Kidney (tissue), 14 donors: ENCODE measurements around the gene NAPA. TPM values are rescaled to one million over a fixed set of nuclear protein-coding genes. Genes with fewer than 3 reads are reported as not detected.
A peak's percentile ranks its signal among the peaks of the same experiment; 100 is the strongest.
"Not testable (repeated sequence)": the region's sequence is repeated elsewhere in the genome, so short reads cannot be mapped to it uniquely, and the experiment has no call there.

Source experiments
- DNase-seq, 5 donors: peaks; one replicate each; pipeline ENCODE4 v3.0.0-alpha.2; 2013 to 2020
- FAIRE-seq: peaks from 2 replicates; lab custom pipeline; 2012; peaks lifted over from hg19 to GRCh38; lab: Jason Lieb, UNC
- H3K27ac ChIP-seq, 2 donors: one replicate each; pipeline ENCODE4 v1.7.0; 2013; ENCODE audit warnings: low read depth in 2 of 2, low read length in 2 of 2, inconsistent platforms in 1 of 2
- H3K27me3 ChIP-seq: one replicate; pipeline ENCODE4 v1.7.1; 2013; ENCODE audit warnings: low read length, inconsistent platforms; ENCODE audit not compliant: control insufficient read depth, insufficient read depth
- H3K36me3 ChIP-seq, 3 donors: one replicate each; pipeline versions ENCODE4 v1.7.0 to v1.7.1; 2013; ENCODE audit warnings: low read length in 3 of 3, control low read depth in 1 of 3, inconsistent platforms in 1 of 3; ENCODE audit not compliant: insufficient read depth in 3 of 3, control insufficient read depth in 2 of 3
- H3K4me1 ChIP-seq, 3 donors: one replicate each; pipeline versions ENCODE4 v1.7.0 to v1.7.1; 2013; ENCODE audit warnings: low read length in 3 of 3, inconsistent platforms in 1 of 3, low read depth in 1 of 3; ENCODE audit not compliant: control insufficient read depth in 2 of 3, insufficient read depth in 2 of 3
- H3K4me3 ChIP-seq, 3 donors: one replicate each; pipeline versions ENCODE4 v1.7.0 to v1.8.1; 2013; ENCODE audit warnings: low read length in 3 of 3, control low read depth in 1 of 3, inconsistent platforms in 1 of 3
- H3K9ac ChIP-seq, 3 donors: one replicate each; pipeline versions ENCODE4 v1.7.0 to v1.7.1; 2013; ENCODE audit warnings: low read length in 3 of 3, control low read depth in 1 of 3, inconsistent platforms in 1 of 3
- H3K9me3 ChIP-seq, 3 donors: one replicate each; pipeline versions ENCODE4 v1.7.0 to v1.7.1; 2013; ENCODE audit warnings: low read length in 3 of 3, control low read depth in 1 of 3, inconsistent platforms in 1 of 3; ENCODE audit not compliant: control insufficient read depth in 2 of 3, insufficient read depth in 1 of 3
- CTCF ChIP-seq: IDR thresholded peaks from 3 replicates; pipeline ENCODE4 v1.5.1; 2012; ENCODE audit warnings: mild to moderate bottlenecking, moderate library complexity, borderline replicate concordance; ENCODE audit not compliant: insufficient read depth; ENCODE audit errors: extremely low read depth
- intact Hi-C: fragments of 100-400 bp; cut with DNase I; formaldehyde crosslinking; loops from one replicate; pipeline ENCODE4 v1.11.1; 2022
- polyA plus RNA-seq: library from polyadenylated mRNA; stranded (reverse); fragments of 350-450 nt; fragmentation: Illumina TruSeq; extraction: RNeasy Lipid Tissue Mini Kit (QIAGEN cat#74804); gene quantifications from one replicate; pipeline ENCODE4 v1.2.3, GENCODE V29; 2014; ENCODE audit warnings: low read depth, low replicate concordance; ENCODE audit not compliant: insufficient read depth
- total RNA-seq: library from RNA; stranded (reverse); fragmentation: NEBNext Ultra II Directional; extraction: Animal tissue kit (Norgen Biotek cat#: 25700); gene quantifications from one replicate; pipeline ENCODE4 v1.2.1, GENCODE V29; 2021
- donor health status: control.
- donor health status: control.
- donor health status: control.
- donor health status: control.
- donor health status: control.
- donor health status: DM: yes; HTN: yes; CAD: no.
- donor health status: Normal renal cell carcinoma (clear cell type).

The NAPA gene
- total and polyA plus RNA-seq, 2 donors from 2014 or later, result 136 to 213 TPM

- DNase-seq (peak in 1 of 5 donors; percentile 63), FAIRE-seq (no peak)
- no peak for TF ChIP-seq CTCF
- peaks cover 0 to 4% (median 4%) of the 10 kb centered on the region in 3 donors for H3K4me1 ChIP-seq
- H3K4me3 ChIP-seq, result no peak overlapping the region
- H3K27me3 ChIP-seq, result no peaks in the 10 kb centered on the region
- intact Hi-C loops, result no loop called here
- no peak overlapping the region for H3K27ac ChIP-seq
- no peak overlapping the region for H3K9ac ChIP-seq
- peaks cover 5 to 22% (median 16%) of the 10 kb centered on the region in 3 donors for H3K36me3 ChIP-seq
- no peaks in the 10 kb centered on the region for H3K9me3 ChIP-seq
Measured at GRCh38 chr19:47487551-47488515, 27.0 kb downstream of the NAPA start.

GRCh38 chr19:47486900-47487299 is 28.0 kb downstream of the NAPA start:
- Histone ChIP-seq H3K27me3 (no peaks in the 10 kb centered on the region), H3K4me1 (peaks cover 0 to 4% (median 4%) of the 10 kb centered on the region in 3 donors), H3K9me3 (no peaks in the 10 kb centered on the region), H3K9ac (no peak overlapping the region), H3K36me3 (peaks cover 5 to 20% (median 15%) of the 10 kb centered on the region in 3 donors), H3K4me3 (no peak overlapping the region), H3K27ac (no peak overlapping the region)
- FAIRE-seq (no peak), DNase-seq (no peak)
- intact Hi-C loops, result no loop called here
- no peak for TF ChIP-seq CTCF

- H3K9me3 ChIP-seq, H3K27me3 ChIP-seq, H3K9ac ChIP-seq, H3K27ac ChIP-seq, H3K4me3 ChIP-seq, FAIRE-seq, intact Hi-C loops, H3K4me1 ChIP-seq, DNase-seq: not testable (repeated sequence)
- peaks cover 5 to 20% (median 9%) of the 10 kb centered on the region in 3 donors for H3K36me3 ChIP-seq
Measured at GRCh38 chr19:47486220-47486619, 28.6 kb downstream of the NAPA start.

- Histone ChIP-seq H3K27ac (peak overlapping the region in 1 of 2 donors; percentile 92), H3K4me1 (peaks cover 0 to 4% (median 4%) of the 10 kb centered on the region in 3 donors), H3K9ac (peak overlapping the region in 1 of 3 donors; percentile 29), H3K27me3 (no peaks in the 10 kb centered on the region), H3K36me3 (peaks cover 4 to 18% (median 9%) of the 10 kb centered on the region in 3 donors), H3K9me3 (no peaks in the 10 kb centered on the region), H3K4me3 (peak overlapping the region in 1 of 3 donors; percentile 86)
- no peak for TF ChIP-seq CTCF
- DNase-seq, result no peak
- intact Hi-C loops, result no loop called here
- FAIRE-seq, result no peak
Measured at GRCh38 chr19:47485210-47485609, 29.7 kb downstream of the NAPA start.
